ENCODE data around the gene ASCL1.

ASCL1 gene

DNA sequence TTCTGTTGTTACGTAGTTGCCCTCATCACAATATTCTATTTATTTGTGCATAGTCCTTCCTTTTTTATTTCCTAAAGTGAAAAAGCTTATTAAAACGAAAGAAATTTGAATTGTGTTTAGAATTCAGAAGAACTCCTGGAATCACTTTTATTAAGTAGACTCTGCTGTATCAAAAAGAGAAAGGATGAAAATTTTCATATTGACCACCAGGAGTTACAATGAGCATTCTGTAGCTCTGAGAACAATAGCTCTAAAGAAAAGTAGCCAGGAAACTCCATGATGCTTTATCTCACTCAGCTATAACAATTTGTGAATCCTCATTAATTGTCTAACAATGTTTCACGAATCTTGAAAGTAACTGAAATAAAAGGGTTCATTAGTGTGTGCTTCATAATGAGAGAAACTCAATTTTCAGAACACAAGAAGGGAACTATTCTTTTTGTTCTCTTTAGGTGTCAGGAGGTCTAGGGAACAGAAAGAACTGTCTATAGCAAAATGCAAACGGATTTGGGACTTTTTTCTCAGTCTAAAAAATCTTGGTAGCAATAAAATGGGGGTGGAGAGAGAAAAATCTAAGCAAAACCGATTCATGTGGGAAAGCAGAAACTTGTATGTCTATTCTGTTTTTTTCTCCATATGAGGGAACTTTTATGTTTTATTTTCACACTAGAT, 19.3 kb downstream of the ASCL1 start:
- DNase-seq (ENCODE audit: low read depth in 2 of 2, low spot score in 1 of 2) = no peak

DNA sequence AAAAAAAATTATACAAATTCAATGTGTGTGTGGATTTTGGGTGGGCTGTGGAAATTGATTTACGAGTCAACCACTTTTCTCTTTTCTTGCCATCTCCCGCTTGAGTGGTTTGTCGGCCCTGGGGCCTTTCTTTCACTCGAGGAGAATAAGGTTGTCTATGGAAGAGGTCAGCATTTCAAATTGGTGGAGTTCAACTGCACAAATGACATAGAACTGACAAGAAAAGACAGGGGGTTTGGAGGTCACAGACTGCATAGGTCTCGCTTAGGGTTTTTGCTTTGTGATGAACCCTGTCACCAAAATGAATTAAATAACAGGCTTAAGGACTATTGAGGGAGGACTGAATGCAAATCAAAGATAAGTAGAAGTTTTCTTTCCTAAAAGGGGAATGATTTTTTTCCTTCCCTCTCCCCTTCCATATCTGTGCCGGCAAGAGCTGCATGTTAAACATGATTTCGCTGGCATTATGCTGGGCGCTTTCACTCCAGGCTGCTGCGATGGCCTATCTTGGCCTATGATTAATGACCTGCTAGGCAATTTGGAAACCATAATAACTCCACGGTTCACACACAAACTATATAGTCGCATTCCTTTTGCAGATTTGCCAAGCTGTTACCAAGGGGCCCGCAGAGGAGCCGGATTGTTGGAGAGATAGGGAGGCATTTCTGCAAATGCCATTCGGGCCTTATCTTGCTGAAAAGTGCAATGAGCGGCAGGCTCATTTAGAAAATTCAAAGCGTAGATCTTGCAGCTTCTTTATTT, 20.7 kb downstream of the ASCL1 start:
- no peak for DNase-seq (ENCODE audit: low read depth in 2 of 2, low spot score in 1 of 2)

DNA sequence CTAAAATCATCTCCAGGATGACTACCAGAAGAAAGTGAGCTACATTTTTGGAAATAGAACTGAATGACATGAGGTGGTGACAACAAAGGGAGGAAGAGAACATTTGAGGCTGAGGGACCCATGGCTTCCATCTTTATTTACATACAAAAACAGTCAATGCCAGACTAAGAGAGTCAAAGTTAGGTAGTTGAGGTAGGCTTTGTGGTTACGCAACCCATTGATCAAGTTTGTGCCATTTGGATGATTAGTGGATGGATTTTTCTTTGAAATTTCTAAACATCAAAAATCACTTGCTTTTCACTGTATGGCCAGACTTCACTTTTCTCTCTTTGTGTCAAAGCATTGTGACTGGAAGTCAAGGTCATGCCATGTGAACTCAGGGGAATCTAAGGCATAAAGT, 22.9 kb downstream of the ASCL1 start:
- DNase-seq (ENCODE audit: low read depth in 2 of 2, low spot score in 1 of 2) = no peak

DNA sequence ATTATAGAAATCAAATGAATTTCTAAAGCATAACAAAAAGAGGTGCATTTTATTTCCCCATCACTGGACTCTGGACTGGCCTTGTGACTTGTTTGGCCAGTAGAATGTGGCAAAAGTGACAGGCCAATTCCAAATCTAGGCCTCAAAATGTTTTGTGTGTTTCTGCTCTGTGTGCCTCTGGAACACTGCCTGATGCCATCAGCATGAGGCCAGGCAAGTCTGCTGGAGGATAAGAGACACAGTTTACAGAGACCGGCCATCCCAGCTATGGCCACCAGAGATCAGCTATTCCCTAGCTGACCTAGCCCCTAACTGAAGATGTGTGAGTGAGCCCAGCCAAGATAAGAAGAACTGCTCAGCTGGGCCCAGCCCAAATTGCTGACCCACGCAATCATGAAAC, 32.9 kb downstream of the ASCL1 start:
- no peak for DNase-seq (ENCODE audit: low read depth in 2 of 2, low spot score in 1 of 2)

DNA sequence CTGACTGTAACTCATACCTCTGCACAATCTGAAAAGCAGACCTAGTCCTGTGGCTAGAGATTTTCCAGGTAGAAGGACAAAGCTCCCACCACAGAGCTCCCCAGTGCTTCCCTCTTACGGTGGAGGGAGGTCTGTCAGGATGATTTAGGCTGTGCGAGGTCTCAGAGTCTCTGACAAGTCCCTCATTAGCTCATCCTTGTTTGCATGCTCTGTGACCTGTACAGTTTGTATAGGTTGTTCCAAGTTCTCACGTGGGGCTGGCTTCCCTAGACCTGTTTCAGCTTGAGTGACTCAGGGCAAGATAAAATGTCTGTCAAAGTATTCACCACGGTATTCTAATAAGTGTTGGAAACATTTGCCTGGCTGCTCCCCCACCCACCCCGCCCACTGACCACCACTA, 34.8 kb downstream of the ASCL1 start:
- no peak for DNase-seq (ENCODE audit: low read depth in 2 of 2, low spot score in 1 of 2)

DNA sequence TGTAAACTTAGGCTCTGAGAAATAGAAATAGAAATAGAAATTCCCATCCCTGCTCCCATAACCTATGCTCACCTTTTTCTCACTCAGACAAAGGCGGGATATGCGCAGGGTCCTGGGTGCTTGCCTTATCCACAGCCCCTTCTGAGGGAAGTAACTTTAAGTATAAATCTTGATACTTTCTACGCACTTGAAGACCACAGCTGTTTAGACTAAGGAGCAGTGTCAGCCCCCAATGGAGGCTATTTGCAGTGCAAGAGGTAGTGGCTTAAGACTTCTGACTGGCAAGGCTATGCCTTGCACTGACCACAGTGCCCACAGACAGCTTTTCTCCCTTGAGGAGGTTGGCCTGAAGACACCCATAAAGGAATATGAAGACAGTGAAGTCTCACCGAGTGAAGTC, 35.2 kb downstream of the ASCL1 start:
- no peak for DNase-seq (ENCODE audit: low read depth in 2 of 2, low spot score in 1 of 2)

DNA sequence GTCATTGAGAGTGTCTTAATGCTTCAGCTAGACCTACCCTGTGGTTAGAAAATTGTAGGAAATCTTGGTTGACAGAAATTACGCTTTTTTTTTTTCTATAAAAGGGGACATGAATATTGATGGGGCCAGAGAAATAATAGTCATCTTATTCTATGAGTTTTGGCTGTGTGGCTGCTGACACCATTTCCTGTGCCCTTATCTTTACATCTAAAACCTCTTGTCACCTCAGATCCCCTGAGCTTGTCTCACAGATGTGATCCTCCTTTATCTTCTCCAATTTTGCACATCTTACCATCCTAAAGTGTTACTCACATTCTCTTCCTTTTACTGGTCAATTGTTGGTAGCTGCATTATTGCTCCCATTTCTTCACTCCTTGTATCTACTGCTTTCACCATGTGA, 36.1 kb downstream of the ASCL1 start:
- DNase-seq (ENCODE audit: low read depth in 2 of 2, low spot score in 1 of 2) = no peak

DNA sequence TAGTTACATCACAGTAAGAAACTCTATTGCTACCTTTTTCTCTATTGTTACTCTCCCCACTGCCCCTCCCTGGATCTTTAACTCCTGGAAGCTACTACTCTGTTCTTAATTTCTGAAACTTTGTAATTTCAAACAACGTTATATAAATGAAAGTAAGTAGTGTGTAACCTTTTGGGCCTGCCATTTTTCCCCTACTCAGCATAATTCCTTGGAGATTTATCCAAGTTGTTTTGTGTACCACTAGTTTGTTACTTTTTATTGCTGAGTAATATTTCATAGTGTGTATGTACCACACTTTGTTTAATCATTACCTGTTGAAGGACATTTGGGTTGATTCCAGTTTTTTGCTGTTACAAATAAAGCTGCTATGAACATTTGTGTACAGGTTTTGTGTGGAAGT, 37.9 kb downstream of the ASCL1 start:
- no peak for DNase-seq (ENCODE audit: low read depth in 2 of 2, low spot score in 1 of 2)

Data from stimulated activated CD8-positive, alpha-beta memory T cell treated with anti-CD3 and anti-CD28 coated beads, Interleukin-4, amount 100 ng/mL, for 1 hour (primary cell).